COLO668 (cell line): ENCODE data around the gene PCSK2.

Experiments used
- DNase-seq: peaks from one replicate; lab custom pipeline; 2025; ENCODE audit not compliant: unreplicated experiment; lab: John Stamatoyannopoulos, UW

The PCSK2 gene

DNA sequence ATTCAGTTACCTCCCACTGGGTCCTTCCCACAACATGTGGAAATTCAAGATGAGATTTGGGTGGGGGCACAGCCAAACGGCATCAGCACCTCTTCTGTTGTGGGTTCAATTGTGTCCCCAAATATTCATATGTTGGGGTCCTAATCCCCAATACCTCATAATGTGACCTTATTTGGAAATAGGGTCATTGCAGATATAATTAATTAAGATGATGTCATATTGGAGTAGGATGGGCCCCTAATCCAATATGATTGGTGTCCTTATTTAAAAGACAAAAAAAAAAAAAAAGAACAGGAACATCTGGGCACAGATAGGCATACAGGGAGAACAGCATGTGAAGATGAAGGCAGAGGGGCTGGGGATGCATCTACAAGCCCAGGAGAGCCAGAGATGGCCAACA is 214.9 kb downstream of the PCSK2 start:
- DNase-seq = no peak

DNA sequence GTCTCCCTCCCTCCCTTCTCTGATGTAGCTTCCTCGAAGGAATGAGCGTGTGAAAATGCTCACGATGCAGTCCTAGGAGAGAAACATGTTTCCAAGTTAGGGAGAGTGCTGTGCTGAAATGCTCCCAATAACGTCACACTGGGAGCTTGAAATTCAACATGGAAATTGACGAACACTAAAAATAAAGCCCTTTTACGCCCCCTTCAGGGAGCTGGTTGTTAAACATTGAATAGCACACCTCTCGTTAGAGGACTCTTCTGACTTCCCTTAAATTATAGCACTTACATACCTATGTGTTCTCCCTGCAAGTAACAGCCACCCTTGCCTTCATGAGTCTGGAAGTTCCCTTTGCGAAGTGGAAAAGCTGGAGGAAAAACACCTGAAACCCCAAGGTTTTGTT is 215.7 kb downstream of the PCSK2 start:
- DNase-seq = peak; percentile 17

DNA sequence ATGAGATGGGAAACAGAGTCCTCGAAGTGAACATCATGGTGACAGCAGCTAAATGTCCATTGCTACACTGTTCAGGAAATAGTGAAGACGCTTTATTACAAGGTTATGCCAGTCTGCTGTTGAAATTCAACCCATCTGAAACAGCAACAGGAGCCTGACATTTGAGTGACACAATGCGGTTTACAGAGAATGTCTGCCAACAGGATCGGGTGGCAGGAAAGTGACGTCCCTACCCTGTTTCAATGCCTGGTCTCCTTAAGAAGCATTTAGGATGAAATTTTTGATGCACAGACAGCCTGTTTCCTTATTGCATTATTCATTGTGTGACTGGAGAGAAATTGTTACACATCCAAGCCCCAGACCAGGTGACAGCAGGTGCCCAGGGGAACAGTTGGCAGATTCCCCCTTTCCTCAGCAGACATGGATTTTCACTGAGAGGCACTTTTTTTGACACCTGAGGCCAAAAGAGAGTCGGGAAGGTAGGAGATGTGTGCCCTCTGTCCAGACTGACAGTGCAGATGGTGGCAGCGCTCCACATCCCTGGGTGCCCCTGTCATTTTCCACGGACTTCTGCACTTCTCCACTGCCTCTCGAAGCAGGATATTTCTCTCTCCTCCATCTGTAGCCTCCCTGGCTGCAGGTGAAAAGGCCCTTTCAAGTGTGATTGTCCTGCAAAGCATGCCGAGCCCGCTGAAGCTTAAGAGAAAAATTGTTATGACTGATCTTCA is 216.5 kb downstream of the PCSK2 start:
- DNase-seq = no peak

DNA sequence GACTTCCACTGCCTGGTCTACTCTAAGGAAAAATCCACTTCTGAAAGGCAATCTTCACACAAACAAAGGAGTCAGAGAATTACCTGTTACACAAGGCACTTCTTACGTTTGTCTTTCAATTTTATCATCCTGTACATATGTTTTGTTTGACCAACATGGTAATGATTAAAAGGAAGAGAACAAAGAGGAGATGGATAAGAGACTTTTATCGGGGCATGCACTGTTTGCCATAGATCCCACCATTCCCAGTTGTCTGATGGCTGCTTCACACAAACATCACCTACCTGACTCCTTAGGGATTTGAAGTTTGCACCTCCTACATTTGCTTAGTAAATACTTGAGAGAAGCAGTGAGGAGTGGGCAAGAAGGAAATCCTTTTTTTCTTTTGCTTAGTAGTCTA is 217.3 kb downstream of the PCSK2 start:
- DNase-seq = no peak

DNA sequence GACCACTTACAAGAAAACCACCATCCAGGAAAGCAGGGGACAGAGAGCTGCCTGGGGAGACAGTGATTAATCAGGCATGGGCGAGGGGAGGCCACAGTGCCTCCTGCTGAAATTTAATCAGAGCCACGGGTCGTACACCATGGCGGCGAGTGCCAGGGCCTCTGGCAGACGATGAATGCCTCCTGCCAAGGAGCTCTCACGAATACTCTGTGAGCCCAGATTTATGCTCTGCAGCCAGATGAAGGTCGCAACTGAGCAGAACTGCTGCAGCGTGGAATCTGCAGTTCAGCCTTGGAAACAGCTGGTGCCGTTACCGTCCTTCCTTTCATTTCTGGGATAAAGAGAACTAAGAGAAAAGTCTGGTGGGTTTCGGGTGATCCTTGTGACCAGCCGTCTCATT is 218.7 kb downstream of the PCSK2 start:
- no peak for DNase-seq

DNA sequence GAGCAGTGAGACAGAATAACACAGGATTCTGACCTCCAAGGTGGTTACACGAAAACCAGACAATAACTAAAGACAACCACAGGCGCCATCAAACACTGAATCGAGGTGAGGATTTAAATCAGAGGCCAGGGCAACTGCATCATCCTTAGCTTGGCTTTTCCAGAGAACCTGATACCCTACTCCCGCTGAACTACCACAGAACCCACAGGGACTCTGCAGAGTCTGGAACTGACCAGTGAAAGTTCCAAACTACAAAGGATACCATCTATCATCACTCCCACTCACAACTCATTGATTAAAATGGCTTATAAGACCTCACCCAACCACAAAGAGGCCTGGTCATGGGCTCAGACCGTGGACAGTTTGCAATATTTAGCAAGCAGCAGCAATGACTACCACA is 219.3 kb downstream of the PCSK2 start:
- no peak for DNase-seq

DNA sequence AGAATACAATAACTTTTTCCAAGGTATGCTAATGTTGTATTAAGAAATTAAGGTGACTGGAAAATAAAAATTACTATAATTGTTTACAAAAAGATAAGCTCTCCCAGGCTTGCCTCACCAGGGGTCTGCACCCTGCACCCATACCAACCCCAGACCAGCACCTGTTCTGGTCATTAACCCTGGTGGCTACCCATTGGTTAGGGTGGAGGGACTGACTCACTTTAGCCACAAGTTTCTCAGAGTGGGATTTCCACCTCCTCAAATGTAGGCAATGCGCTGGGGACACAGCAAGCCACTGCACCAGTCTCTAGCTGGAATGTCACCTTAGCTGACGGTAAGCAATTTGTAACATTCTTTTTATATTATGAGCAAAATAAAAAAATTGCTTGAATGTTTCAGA is 221.2 kb downstream of the PCSK2 start:
- DNase-seq = no peak

DNA sequence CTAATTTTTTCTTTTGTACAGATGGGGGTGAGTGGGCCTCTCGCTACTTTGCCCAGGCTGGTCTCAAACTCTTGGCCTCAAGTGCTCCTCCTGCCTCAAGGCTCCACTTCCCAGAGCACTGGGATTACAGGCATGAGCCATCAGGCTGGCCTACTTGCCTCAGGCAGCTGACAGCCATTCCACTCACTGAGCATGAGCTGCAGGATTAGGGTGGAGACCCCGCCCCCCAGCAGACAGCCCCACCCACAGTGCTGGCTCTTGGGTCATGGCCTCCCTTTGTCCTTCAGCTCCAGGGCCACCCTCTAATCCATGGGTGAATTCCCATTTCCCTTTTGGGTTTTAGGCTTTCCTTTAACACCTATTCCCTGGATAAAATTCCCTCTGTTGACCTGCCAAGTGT is 222.2 kb downstream of the PCSK2 start:
- no peak for DNase-seq

DNA sequence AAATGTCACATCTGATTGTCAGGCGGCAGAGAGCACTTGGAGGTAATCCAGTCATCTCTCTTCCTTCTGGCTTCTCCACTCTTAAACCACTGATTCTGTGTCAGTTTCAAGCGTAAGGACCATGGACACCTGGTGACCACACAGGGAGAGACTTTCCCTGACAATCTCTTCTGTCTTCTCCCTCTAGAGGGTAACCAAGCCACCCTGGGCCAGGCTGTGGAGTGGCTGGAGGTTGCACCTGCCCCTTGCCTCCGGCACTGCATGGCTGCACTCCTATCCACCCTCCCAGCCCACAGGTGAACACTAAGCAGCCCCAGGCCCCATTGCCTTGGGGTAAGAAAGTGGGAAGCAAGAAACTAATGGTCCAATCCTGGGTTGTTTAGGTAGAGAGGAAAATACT is 225.6 kb downstream of the PCSK2 start:
- no peak for DNase-seq

DNA sequence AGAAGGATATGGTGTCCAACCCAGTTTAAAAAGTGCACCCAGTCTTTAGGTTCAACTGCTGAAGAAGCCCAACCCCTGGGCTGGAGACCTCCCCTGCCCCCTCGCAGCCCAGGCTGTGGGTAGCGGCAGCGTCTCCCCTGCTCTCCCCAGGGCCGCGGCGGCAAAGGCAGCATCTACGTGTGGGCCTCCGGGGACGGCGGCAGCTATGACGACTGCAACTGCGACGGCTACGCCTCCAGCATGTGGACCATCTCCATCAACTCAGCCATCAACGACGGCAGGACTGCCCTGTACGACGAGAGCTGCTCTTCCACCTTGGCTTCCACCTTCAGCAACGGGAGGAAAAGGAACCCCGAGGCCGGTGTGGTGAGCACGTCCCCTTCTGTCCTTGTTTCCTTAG is 226.8 kb downstream of the PCSK2 start:
- no peak for DNase-seq

DNA sequence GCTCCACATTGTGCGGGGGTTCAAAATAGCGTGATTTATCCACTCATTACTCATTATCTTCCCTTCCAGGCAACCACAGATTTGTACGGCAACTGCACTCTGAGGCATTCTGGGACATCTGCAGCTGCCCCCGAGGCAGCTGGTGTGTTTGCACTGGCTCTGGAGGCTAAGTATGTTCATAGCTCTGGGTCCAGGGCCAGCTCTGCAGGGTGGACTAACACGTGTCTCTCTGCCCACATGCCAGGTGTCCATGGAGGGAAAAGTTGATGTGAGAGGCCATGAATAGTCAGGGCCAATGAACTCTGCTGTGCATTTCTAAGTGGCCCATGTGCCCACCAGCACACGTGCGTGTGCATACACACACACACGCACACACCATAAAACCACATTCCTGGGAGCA is 229.4 kb downstream of the PCSK2 start:
- no peak for DNase-seq

DNA sequence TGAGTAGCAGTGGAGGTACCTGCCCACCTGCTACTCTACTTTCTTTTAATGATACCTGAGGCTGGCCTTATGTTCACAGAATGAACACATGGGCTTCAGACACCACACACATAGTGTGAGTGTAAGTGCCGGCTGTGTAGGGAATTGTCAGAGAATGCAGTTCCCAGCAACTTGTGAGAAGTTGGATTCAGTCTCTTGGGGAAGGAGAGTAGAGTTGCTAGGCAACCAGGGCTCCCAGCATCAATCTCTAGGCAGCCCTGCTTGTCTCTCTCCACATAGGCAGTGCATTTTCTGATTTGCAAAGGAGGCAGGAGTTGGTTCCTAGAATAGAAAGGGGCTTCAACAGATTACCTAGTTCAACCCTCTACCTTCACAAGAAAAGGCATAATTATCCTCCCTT is 230.2 kb downstream of the PCSK2 start:
- DNase-seq = no peak

DNA sequence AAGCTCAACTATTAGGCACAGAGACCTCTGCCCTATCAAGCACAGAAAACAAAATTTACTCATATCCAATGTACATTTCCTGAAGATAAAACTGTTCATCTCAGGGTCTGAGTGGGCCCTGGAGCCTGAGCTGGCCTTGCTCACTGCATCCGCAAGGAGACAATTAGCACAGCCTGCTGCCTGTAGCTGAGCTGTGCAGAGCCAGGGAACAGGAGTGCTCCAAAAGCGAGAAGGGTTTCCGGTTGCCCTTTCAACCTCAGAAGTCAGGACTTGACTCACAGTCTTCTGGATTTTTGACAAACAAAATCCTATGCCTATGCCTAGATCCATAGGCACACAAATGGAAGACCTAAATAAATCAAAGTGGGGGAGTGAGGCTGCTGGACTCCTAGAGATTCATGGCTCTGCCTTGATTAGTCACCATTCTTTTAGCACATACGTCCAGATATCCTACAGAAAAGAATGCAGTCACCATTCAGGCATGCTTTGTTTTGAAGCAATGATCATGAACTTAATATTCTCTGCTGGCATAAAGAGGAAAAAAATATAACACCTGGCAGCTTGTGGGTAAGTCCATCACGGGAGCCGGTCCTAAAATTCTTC is 230.8 kb downstream of the PCSK2 start:
- DNase-seq = no peak

DNA sequence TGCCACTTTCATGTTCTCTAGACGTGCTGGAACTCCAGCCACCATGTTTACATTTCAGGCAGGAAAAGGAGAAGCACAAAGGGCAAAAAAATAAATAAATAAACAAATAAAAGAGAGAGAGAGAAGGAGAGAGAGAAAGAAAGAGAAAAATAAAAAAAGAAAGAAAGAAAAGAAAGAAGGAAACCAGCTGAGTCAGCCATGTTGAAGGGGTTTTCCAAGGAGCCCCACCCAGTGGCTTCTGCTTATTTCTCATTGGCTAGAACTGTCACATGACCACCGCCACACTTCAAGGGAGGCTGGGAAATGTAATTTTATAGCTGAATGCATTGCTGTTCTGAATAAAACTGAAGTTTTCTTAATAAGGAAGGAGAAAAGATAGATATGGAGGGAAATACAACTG is 233.3 kb downstream of the PCSK2 start:
- DNase-seq = no peak

DNA sequence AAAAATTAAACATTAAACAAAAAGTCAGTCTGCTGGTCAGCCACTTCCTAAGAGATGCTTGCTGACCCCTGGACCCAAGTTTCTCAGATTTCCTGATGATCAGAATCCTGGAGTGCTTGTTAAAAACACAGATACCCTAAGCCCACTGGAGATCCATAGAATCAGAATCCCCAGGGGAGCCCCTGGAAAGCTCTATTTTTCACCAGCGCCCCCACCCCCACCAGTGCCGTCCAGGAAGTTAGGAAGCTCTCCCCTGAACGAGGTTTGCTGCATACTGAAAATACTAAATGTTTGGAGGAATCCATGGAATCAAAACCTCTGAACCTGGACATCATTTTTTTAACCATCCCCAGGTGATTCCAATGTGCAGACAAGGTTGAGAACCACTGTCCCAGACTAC is 235.1 kb downstream of the PCSK2 start:
- DNase-seq = no peak

DNA sequence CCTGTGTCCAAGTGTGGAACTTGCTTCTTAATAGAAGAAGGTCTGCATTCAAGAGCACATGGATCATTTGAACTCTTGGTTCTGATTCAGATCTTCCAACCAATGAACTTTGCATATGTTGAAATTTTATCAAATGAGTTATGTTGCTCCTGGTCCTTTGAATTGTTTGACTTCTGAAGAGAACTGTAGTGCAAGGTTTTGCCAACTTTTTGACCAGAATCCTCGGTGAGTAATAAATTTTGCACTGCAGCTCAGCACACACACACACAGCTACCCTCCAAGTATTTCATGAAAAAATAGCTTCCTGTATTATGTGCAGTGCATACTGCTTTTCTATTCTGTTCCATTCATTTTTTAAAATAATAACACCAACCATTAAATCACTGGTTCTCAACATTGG is 236.9 kb downstream of the PCSK2 start:
- no peak for DNase-seq

DNA sequence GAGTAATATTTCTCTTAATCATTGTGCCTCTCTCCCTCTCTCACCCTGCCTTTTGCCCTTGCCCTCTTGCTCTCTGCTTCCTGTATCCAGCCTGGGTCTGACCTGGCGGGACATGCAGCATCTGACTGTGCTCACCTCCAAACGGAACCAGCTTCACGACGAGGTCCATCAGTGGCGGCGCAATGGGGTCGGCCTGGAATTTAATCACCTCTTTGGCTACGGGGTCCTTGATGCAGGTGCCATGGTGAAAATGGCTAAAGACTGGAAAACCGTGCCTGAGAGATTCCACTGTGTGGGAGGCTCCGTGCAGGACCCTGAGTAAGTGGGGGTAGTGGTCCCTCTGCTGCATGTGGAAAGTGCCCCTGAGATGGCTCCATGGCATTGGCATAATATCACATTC is 238.4 kb downstream of the PCSK2 start:
- no peak for DNase-seq

DNA sequence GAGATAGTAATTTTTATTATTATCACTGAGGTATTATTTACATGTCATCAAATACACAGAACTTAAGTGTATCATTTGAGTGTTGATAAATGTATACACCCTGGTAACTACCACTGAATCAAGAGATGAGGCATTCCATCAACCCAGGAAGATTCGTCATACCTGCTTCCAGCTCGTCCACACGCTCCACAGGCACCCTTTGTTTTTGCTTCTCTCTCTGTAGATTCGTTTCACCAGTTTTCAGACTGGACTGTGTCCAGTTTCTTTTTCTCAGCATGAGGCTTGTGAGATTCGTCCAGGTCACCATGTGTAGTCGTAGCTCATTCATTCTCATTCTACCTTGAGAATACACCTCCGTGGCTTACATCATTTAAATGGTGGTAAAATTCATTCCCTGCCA is 239.8 kb downstream of the PCSK2 start:
- no peak for DNase-seq

DNA sequence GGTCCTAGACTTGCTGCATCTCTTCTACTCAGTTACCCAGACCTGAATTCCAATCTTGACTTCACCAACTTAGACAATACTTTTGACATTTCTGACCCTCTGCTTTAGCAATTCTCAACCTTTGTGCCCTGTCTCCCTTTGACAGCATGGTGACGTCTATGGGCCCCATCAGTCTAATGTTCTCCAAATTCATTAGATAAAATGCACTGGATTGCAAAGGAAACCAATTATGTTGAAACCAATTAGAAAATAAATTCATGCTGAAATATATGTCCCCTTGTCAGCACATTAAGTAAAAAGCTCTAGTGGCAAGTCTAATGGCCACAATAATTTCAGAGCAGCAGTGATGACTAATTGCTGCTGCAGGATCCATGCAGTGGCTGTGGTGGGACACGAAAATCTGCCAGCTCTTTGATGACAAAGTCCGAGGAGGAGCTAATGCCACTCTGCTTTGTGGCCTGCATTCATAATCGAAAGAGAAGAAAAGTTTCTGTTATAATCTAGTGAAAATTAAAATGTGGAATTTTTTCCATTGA is 240.3 kb downstream of the PCSK2 start:
- no peak for DNase-seq

DNA sequence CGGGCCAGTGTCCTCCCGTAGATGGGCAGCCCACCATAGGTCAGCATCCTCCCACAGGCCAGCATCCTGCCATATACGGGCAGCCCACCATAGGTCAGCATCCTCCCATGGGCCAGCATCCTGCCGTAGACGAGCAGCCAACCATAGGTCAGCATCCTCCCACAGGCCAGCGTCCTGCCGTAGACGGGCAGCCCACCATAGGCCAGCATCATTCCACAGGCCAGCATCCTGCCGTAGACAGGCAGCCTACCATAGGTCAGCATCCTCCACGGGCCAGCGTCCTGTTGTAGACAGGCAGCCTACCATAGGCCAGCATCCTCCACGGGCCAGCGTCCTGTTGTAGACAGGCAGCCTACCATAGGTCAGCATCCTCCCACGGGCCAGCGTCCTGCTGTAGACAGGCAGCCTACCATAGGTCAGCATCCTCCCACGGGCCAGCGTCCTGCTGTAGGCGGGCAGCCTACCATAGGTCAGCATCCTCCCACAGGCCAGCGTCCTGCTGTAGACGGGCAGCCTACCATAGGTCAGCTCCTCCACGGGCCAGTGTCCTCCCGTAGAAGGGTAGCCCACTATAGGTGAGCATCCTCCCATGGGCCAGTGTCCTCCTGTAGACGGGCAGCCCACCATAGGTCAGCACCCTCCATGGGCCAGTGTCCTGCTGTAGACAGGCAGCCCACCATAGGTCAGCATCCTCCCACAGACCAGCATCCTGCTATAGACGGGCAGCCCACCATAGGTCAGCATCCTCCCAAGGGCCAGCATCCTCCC is 241.4 kb downstream of the PCSK2 start:
- DNase-seq = no peak

DNA sequence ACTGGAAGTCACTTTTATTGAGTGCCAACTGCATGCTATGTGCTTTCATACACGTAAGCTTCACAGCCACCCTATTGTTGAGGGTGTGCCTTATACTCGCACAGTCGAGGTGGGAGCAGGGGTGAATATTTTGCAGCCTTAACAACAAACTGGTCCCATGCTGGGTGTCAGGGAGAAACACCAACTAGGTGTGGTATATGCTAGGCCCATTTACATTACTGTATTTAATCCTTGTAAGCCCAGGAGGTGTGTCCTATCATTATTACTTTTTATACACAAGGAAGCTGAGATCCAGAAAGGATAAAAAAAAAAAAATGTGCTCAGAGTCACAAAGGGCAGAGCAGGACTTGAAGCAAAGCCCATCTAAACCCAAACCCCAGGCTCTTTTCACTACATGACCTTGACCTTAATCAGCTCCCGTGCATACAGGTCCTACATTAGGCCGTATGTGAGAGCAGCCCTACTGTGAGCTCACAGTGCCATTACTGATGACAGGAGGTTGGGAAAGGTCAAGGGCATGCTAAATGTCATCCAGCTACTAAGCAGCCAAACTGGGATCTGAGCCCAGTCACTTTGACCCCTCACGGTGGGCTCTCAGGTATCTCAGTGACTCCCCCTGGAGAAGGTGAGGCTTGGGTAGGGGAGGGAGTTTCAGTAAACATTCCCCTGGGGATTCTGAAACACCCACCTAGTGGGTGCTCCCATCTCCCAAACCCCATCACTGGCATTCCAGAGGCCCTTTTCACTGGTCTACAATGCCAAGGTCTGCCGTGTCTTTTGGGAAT is 242.6 kb downstream of the PCSK2 start:
- DNase-seq = no peak
